HCT116 (cell line): Measurements from ENCODE around the gene MPHOSPH10.

Experiments used
- ATF3 ChIP-seq: IDR thresholded peaks from 2 replicates; pipeline ENCODE4 v1.6.1; 2012
- CEBPB ChIP-seq: IDR thresholded peaks from 2 replicates; pipeline ENCODE4 v1.6.1; 2012; ENCODE audit warnings: low read depth
- EZH2 ChIP-seq: fragments of 200-600 bp; sonication (generic); IDR thresholded peaks from 2 replicates; pipeline ENCODE4 v1.6.1; 2017; ENCODE audit warnings: antibody characterized with exemption, mixed run types
- POLR2A ChIP-seq: IDR thresholded peaks from 2 replicates; pipeline ENCODE4 v1.7.0; 2011; ENCODE audit warnings: borderline replicate concordance; ENCODE audit not compliant: insufficient read depth, insufficient read length; ENCODE audit errors: extremely low read depth
- POLR2AphosphoS5 ChIP-seq: IDR thresholded peaks from 2 replicates; pipeline ENCODE4 v1.6.1; 2011; ENCODE audit warnings: mild to moderate bottlenecking, low read depth, low read length, moderate library complexity
- REST ChIP-seq: IDR thresholded peaks from 2 replicates; pipeline ENCODE4 v1.6.1; 2012; ENCODE audit warnings: low read depth
- YY1 ChIP-seq: IDR thresholded peaks from 2 replicates; pipeline ENCODE4 v1.6.1; 2011; ENCODE audit warnings: low read length, low read depth, moderate library complexity, mild to moderate bottlenecking; ENCODE audit not compliant: insufficient replicate concordance; ENCODE audit errors: extremely low read depth
- TF ChIP-seq, protein P1 (sequence below), 3 experiments: fragments of 200-600 bp in 1 of 3; sonication (generic) in 1 of 3; IDR thresholded peaks in 2 of 3; conservative IDR thresholded peaks in 1 of 3; 2 replicates each; pipeline ENCODE4 v1.5.1; 2012 to 2017; ENCODE audit warnings: low read depth in 2 of 3, low read length in 2 of 3, antibody characterized with exemption in 1 of 3, borderline replicate concordance in 1 of 3, control low read depth in 1 of 3, mild to moderate bottlenecking in 1 of 3, mixed read lengths in 1 of 3, mixed run types in 1 of 3, moderate library complexity in 1 of 3; ENCODE audit not compliant: insufficient read depth in 1 of 3
- TF ChIP-seq, protein P2 (sequence below): IDR thresholded peaks from 2 replicates; pipeline ENCODE4 v1.6.1; 2012

GRCh38 chr2:71129114-71129901 is 1.1 kb upstream of the MPHOSPH10 start:
- TF ChIP-seq, protein P1, sequence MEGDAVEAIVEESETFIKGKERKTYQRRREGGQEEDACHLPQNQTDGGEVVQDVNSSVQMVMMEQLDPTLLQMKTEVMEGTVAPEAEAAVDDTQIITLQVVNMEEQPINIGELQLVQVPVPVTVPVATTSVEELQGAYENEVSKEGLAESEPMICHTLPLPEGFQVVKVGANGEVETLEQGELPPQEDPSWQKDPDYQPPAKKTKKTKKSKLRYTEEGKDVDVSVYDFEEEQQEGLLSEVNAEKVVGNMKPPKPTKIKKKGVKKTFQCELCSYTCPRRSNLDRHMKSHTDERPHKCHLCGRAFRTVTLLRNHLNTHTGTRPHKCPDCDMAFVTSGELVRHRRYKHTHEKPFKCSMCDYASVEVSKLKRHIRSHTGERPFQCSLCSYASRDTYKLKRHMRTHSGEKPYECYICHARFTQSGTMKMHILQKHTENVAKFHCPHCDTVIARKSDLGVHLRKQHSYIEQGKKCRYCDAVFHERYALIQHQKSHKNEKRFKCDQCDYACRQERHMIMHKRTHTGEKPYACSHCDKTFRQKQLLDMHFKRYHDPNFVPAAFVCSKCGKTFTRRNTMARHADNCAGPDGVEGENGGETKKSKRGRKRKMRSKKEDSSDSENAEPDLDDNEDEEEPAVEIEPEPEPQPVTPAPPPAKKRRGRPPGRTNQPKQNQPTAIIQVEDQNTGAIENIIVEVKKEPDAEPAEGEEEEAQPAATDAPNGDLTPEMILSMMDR (IDR thresholded peaks at IDR 0.05 in 2 of 3, conservative IDR thresholded peaks at IDR 0.05 in 1 of 3; ENCODE audit: borderline replicate concordance in 1 of 3, insufficient read depth in 1 of 3, low read depth in 2 of 3, low read length in 2 of 3) = no peak
- TF ChIP-seq POLR2A = no peak
- TF ChIP-seq POLR2AphosphoS5 = no peak
- no peak for TF ChIP-seq CEBPB
- TF ChIP-seq EZH2 = no peak
- no peak for TF ChIP-seq YY1
- TF ChIP-seq, protein P2, sequence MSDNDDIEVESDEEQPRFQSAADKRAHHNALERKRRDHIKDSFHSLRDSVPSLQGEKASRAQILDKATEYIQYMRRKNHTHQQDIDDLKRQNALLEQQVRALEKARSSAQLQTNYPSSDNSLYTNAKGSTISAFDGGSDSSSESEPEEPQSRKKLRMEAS = no peak
- TF ChIP-seq ATF3 = no peak
- TF ChIP-seq REST = no peak
